ENCODE data around the gene SMOC2.
"Not testable (repeated sequence)": the region's sequence is repeated elsewhere in the genome, so short reads cannot be mapped to it uniquely, and the experiment has no call there.

The SMOC2 gene

GRCh38 chr6:168601111-168601510 lies 160.1 kb downstream of the SMOC2 start:
- no peak for DNase-seq (ENCODE audit: low read depth in 3 of 3)

GRCh38 chr6:168601546-168601945 lies 160.6 kb downstream of the SMOC2 start:
- no peak for DNase-seq (ENCODE audit: low read depth in 3 of 3)

GRCh38 chr6:168602576-168602975 lies 161.6 kb downstream of the SMOC2 start:
- no peak for DNase-seq (ENCODE audit: low read depth in 3 of 3)

- DNase-seq (ENCODE audit: low read depth in 3 of 3): no peak
Observed at GRCh38 chr6:168603234-168603633, 162.2 kb downstream of the SMOC2 start.

DNA sequence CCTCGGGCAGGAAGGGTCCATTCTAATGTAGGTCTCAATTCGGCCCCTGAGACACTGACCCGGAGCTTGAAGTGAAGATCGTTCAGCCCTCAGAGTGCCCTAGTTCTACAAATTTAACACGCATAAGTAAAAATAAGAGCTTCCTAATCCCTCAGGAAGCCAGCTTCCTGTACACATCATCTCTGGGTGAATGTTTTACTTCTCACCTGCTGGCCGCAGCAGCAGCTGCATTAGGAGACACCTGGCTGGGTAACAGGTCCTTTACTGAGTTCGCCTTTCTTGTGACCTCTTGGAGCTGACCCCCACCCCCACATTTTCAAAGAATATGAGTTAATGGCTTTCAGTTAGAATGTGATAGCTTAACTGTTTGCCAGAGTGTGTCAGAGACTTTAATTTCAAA lies 165.0 kb downstream of the SMOC2 start:
- no peak for DNase-seq (ENCODE audit: low read depth in 3 of 3)

DNA sequence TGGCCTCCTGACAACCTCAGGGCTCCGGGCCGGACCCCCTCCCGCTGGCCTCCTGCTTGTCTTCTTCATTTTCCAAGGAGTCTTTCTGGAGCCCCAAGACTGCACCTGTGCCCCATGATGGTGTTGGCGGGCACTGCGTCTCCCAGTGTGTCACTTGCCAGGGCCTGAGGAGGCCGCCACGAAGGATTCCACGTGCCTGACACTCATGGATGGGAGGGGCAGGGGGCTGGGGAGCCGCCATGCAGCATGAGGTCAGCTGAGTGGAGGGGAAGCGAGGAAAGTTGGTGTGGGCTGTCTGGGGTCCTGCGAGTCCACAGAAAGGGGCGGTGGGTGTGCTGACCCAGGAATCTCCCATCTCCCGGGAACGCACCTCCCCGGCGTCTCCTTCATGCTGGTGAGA lies 165.7 kb downstream of the SMOC2 start:
- no peak for DNase-seq (ENCODE audit: low read depth in 3 of 3)

GRCh38 chr6:168607272-168608112 lies 166.5 kb downstream of the SMOC2 start:
- no peak for DNase-seq (ENCODE audit: low read depth in 3 of 3)

GRCh38 chr6:168608113-168608400 lies 167.1 kb downstream of the SMOC2 start:
- DNase-seq (ENCODE audit: low read depth in 3 of 3): no peak

DNA sequence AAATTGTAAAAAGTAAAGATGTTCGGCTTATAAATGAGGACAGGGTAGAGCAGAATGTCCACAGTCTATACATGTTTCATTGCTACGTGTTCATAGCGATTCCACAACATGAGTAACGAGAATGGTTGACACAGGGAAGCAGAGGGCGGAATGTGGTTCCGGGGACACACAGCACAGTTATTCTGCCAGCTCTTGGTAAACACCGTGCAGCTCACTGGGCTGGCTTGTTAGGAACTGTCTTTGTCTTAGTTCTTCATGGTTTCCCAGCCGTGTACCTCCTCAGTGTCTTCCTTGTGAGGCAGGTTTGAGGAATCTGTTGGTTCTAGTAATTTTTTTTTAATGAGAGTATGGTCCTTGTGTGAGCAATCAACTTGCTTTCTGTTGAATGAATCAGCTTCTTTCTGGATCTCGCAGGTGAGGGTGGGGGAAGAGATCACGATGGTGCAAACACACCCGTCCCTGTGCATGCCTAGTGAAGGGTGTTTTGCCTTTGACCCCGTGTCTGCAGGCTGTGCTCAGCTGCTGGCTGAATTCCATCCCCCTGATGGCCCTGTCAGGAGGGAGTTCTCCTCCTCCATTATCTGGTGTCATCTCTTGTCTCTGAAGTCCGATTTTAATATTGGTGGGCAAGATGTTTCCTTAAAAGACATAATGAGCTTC lies 168.2 kb downstream of the SMOC2 start:
- DNase-seq (ENCODE audit: low read depth in 3 of 3): no peak

DNA sequence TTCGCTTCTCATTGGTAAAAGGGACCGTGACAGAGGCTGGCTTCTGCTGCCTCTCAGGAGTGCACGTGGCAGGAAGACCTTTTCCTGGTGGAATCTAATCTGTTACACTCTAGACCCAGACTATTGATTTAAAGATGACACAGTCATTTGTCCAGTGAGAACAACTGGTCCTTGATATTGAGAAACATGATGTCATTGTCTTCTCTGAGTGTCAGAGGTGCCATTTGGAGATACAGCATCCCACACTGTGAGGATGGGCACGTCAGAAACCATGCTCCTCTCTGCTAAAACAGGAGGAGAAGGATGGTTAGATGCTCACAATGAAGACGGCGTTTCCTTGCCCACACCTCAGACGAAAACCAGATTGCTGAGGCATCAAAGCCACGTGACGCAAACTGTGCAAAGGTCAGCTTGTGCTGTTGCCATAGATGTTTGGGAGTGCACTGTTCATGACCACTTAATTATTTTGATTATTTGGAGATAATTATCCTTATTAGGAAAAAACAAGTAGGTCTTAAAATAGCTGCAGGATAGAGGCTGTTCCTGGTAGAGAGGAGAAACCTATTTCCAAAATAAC lies 169.0 kb downstream of the SMOC2 start:
- DNase-seq (ENCODE audit: low read depth in 3 of 3): no peak

DNA sequence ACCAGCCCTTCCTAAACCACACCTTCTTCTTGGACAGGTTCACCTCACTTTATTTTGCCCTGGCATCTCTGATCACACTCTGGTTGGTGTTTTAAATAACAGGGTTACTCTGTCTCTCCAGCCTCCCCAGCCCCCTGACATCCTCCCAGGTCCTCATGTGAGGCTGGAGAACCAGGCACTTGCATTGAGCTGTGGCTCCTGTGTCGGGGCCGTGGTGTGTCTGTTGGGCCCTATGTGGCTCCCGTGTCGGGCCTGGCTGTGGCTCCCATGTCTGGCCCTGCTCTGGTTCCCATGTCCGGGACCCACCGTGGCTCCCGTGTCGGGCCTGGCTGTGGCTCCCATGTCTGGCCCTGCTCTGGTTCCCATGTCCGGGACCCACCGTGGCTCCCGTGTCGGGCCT lies 170.0 kb downstream of the SMOC2 start:
- DNase-seq (ENCODE audit: low read depth in 3 of 3): not testable (repeated sequence)

DNA sequence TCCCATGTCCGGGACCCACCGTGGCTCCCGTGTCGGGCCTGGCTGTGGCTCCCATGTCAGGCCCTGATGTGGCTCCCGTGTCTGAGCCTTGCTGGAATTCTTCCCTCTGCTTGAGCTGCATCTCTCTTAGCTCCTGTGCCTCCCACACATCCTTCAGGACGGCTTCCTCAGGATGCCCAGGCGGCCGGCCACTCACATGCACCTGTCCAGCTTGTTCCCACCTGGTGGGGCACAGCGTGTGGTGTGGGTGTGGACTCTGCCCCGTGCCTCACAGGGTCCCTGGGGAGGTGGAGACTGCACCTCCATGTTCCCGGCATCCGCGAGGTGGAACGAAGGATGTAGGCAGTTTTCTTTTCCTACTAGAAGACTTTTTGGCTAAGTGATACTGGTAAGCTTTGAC lies 170.7 kb downstream of the SMOC2 start:
- no peak for DNase-seq (ENCODE audit: low read depth in 3 of 3)

- DNase-seq (ENCODE audit: low read depth in 3 of 3): no peak
Observed at GRCh38 chr6:168612586-168612985, 171.6 kb downstream of the SMOC2 start.

GRCh38 chr6:168615837-168616236 lies 174.9 kb downstream of the SMOC2 start:
- DNase-seq (ENCODE audit: low read depth in 3 of 3): no peak

GRCh38 chr6:168616816-168617765 lies 176.1 kb downstream of the SMOC2 start:
- DNase-seq (ENCODE audit: low read depth in 3 of 3): no peak

DNA sequence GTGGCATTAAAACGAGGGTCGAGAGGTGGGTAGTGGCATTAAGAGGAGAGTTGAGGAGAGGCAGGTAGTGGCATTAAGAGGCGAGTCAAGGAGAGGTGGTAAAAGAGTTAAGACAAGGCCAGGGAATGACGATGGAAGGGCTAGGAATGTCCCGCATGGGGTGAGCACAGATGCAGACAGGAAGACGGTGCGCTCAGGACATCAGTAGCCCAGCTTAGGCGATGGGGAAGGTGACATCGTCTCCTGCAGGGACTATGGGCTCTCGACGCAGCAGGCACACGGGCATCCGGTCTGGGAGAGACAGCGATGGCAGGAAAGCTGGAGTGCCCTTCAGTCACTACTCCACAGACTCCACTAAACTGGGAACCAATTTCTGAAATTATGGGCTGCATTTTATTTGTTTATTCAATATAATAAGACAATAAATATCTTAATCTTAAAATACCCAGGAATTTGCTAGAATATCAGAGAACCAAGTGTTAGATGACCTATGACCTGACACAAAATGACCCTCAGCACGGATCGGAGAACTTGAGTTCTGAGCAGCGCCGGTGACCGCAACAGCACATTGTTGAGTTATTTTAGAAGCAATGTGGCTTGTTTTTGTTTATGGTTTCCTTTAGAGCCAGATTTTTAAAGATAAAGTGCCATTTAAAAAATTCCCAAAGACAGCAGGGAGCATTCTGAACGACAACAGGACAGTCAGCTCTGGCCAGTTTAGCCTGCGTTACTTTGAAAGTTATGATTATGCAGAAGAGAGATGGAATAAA lies 177.7 kb downstream of the SMOC2 start:
- DNase-seq (ENCODE audit: low read depth in 3 of 3): no peak

GRCh38 chr6:168619560-168620314 lies 178.8 kb downstream of the SMOC2 start:
- no peak for DNase-seq (ENCODE audit: low read depth in 3 of 3)

- no peak for DNase-seq (ENCODE audit: low read depth in 3 of 3)
Observed at GRCh38 chr6:168620578-168620977, 179.6 kb downstream of the SMOC2 start.

GRCh38 chr6:168623736-168624135 lies 182.8 kb downstream of the SMOC2 start:
- DNase-seq (ENCODE audit: low read depth in 3 of 3): no peak

DNA sequence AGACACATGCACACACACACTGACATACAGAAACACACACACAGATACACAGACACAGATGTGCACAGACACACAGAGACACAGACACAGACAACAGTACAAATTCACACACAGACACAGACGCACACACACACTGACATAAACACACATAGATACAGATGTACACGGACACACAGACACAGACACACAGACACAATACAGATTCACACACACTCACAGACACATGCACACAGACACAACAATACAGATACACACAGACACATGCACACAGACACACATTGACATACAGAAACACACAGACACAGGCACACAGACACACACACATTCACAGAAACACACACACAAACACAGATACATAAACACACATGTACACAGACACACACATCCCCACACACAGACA lies 183.6 kb downstream of the SMOC2 start:
- no peak for DNase-seq (ENCODE audit: low read depth in 3 of 3)

DNA sequence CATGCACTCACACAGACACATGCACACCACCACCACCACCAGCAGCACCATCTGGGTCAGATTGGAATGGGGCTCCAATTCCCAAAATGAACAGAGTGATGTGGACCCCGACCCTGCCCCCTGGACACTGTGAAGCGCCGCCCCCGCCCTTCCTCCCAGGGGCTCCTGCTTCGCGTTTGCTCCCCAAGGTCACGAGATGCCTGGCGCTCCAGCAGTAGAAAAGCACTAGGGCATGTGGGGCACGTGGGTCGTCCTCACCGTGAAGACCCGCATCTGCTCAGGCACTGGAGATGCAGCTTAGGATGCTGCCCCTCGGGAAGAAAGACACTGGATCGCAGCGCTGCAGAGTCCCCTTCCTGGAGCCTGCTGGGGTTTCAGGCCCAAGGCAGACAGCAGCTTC lies 184.0 kb downstream of the SMOC2 start:
- DNase-seq (ENCODE audit: low read depth in 3 of 3): no peak
